Astrocyte of the cerebellum (primary cell): ENCODE measurements around the gene PPM1H.

Experiments
- DNase-seq: peaks from one replicate; pipeline ENCODE4 v3.0.0-alpha.2; 2011; ENCODE audit warnings: low read depth
- H3K4me3 ChIP-seq: 2 replicates; pipeline ENCODE4 v1.5.1; 2011; ENCODE audit warnings: mild to moderate bottlenecking, low read depth, low read length, moderate library complexity
- CTCF ChIP-seq: IDR thresholded peaks from 2 replicates; pipeline ENCODE4 v1.5.1; 2012; ENCODE audit warnings: low read length, low read depth, moderate library complexity, mild to moderate bottlenecking; ENCODE audit errors: missing control alignments
- in situ Hi-C: cut with HindIII; loops from 2 replicates; pipeline ENCODE4 v1.10.0; 2017; ENCODE audit warnings: low sequenced_read_pairs

Gene PPM1H

GRCh38 chr12:62655666-62656151, 279.2 kb downstream of the PPM1H start:
- no peak overlapping the region for H3K4me3 ChIP-seq
- in situ Hi-C loops, result no loop called here
- no peak for TF ChIP-seq CTCF
- DNase-seq, result no peak

- H3K4me3 ChIP-seq, result no peak overlapping the region
- in situ Hi-C loops, result no loop called here
- no peak for TF ChIP-seq CTCF
- no peak for DNase-seq
These were observed 280.4 kb downstream of the PPM1H start for GRCh38 chr12:62654326-62655241.

- in situ Hi-C loops, result no loop called here
- no peak for TF ChIP-seq CTCF
- no peak for DNase-seq
- no peak overlapping the region for H3K4me3 ChIP-seq
These were observed 281.2 kb downstream of the PPM1H start for GRCh38 chr12:62653740-62654139.

GRCh38 chr12:62653304-62653703, 281.6 kb downstream of the PPM1H start:
- TF ChIP-seq CTCF, result no peak

GRCh38 chr12:62651138-62651537, 283.8 kb downstream of the PPM1H start:
- in situ Hi-C loops, result no loop called here
- no peak for TF ChIP-seq CTCF
- H3K4me3 ChIP-seq, result no peak overlapping the region
- DNase-seq, result no peak

More at GRCh38 chr12:62653304-62653703, 281.6 kb downstream of the PPM1H start:
- in situ Hi-C loops, result no loop called here
- no peak overlapping the region for H3K4me3 ChIP-seq
- no peak for DNase-seq

GRCh38 chr12:62649412-62650138, 285.4 kb downstream of the PPM1H start:
- in situ Hi-C loops, result no loop called here

More at GRCh38 chr12:62649412-62650138, 285.4 kb downstream of the PPM1H start:
- no peak for TF ChIP-seq CTCF
- DNase-seq, result no peak
- H3K4me3 ChIP-seq, result no peak overlapping the region
